NAMALWA (cell line): ENCODE results near the gene SIM2.

Experiments
- DNase-seq: peaks from one replicate; pipeline ENCODE4 v3.0.0-alpha.2; 2015; ENCODE audit warnings: low spot score

Gene SIM2

DNA sequence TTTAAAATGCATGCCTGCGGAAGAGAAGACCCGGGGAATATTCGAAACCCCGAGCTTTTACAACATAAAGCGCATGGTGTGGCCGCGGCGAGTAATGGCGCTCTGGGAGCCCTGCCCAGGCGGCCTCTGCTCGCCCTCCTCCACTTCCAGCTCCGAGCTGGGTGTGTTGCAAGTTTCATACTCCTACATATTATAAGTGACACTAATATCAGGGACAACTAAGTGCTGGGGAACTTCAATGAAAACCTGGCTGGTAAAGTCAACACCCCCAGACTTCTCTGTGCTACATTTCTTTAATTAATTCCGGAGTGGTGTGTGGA lies 11.8 kb downstream of the SIM2 start:
- DNase-seq = no peak

DNA sequence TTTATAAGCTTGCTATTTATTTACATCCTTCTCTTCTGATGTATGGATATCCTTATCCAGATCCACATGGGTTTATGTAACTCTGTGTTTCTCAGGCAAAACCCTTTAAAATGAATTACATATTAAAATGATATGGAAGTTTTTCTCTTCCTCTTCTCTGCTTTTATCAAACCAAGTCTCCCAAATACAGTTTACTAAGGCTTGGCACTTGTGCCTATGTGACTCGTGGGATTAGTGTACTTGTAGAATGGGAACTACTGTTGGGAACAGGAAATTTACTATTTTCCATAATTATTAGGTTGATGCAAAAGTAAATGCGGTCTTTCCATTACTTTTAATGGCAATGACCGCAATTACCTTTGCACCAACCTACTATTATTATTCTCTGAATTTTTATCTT lies 14.8 kb downstream of the SIM2 start:
- DNase-seq = no peak

DNA sequence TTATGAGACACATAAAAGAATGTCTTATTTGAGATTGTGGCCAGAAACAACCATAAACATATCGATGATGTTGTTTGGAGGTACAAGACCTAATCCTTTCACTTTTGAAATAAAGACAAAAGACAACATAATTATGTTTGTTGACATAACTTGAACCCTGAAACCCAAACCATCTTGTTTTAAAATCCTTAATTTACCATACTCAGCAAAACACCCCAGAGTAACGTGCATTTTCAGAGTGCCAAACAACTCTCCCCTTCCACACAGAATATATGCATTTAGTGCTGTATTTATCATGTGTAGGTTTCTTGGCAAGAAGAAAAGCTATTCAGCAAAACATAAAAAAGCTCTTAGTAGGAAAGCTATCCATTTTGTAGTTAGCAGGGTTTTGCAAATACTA lies 17.5 kb downstream of the SIM2 start:
- no peak for DNase-seq

DNA sequence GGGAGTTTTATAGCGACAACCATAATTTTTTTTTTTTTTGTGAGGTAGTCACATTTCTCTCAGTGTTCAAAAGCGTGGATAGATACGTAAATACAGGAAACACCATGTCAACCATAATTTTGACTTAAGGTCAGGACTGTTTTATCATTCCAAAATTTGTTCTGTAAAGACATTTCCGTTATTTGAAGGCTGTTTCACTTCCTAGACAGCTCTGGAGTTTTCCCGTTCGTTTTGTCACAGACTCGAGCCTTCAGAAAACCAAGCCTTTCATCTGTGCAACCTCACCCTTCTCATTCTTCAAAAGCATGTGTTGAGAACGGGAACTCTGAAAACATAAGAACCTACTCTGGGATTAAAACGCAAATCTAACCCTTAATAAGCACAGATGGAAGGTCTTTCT lies 17.9 kb downstream of the SIM2 start:
- DNase-seq = no peak

DNA sequence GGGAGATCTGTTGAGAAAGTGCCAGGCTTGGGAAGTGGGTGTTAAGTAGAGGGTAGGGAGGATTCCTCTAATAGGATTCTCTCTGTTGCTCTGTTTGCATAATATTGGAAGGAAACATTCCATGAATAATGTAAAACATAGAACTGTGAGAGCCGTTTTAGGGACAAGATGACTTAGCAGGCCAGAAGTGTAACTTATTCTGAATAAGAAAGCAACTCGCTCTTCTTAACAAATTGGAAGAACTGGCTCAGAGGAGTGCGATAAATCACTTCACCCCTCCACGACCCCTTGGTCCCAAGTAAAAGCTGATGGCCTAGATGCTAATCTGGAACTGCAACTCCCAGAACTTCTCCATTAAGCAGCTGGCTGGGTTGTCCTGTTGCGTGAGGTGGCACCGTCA lies 19.1 kb downstream of the SIM2 start:
- no peak for DNase-seq

DNA sequence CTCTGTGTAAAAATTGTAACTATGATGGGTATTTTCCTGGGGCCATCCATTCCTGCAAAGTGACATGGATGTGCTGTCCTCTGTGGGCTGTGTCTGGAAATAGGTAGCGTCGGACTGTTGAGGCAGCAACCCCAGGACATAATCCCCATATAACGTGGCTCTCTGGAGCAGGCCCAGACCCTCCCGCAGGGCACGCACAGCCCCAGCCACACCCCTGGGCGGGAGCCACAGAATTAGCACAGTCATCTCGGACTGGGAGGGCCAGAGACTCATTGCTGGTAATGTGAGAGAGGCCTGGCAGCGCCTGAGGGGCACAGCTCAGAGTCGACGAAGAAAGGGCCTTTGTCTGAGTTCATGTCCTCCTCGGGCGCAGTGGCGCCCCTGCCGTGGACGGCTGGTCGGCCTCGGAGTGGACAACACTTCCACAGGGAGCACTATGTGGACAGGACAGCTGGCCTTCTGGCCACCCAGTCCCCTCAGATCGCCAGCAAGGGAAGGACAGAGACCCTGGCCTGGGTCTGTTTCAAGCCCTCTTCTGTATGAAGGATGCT lies 20.1 kb downstream of the SIM2 start:
- DNase-seq = no peak

DNA sequence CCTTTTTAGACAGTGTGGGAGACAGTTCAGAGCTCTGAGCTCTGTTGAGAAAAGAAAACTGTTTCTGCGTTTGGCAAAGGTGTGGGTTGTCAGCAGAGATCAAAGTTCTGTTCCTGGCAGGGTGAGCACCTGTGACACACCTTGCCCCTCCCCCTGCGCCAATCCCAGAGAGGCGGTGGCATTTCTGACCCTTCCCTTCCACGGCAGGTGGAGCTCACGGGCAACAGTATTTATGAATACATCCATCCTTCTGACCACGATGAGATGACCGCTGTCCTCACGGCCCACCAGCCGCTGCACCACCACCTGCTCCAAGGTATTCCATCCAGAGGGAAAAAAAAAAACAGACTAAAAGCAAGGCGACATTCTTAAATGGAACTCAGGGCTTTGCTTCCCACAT lies 20.7 kb downstream of the SIM2 start:
- no peak for DNase-seq

DNA sequence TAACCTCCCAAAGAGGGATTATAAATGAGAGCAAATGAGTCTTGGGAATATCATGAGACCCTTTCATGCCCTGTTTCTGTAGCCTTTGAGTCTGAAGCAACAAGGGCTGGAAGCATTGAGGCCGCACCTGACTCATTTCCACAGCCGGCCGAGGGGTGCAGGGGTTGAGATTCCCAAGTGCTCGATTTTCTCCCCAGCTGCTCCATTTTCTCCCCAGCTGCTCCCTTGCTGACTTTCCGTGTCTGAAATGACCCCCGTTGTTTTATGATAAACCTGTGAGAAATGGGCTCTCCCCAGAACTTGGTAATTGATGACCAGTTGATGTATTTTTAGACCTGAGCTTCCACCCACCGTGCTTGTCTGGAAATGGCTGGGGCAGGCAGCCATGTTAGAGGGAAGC lies 22.9 kb downstream of the SIM2 start:
- DNase-seq = no peak

DNA sequence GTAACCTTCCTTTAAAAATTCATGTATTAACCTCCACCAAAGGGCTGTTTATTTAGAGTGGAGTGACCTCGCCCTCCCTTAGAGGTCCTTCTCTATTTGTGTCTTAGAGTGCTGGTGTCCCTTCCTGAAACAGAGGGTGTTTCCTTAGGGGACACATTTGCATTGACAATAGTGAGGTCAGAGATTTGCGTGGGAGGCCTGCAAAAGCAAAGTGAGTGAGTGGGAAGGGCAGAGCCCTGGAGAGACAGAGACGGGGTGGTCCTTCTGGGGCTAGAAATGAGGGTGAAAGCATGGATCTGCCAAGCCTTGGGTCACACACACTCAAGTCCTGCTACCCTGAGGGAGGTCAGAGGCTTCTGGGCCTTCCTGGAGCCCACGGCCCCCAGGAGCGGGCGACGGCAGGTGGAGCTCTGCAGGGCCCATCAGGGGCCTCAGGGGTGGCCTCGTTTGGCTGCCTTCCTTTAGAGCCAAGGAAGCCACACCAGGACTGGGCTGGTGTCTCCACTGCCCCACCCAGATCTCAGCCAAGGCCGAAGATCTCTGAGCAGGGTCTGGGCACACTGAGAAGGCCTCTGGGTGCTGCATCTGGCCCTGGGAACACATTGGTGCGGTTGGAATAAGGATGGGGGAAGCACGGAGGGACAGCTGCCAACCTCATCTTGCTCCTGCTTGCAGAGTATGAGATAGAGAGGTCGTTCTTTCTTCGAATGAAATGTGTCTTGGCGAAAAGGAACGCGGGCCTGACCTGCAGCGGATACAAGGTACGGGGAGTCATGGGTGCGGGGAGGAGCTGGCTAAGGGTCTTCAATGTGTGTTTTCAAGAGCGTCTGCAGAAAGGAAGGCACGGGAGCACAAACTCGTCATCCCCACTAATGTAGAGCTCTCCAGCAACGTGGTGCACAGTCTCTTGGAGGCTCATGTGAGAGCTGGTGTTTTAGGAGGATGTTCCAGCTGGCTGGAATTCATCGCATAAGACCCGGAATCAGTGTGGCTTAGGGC lies 23.8 kb downstream of the SIM2 start:
- no peak for DNase-seq

DNA sequence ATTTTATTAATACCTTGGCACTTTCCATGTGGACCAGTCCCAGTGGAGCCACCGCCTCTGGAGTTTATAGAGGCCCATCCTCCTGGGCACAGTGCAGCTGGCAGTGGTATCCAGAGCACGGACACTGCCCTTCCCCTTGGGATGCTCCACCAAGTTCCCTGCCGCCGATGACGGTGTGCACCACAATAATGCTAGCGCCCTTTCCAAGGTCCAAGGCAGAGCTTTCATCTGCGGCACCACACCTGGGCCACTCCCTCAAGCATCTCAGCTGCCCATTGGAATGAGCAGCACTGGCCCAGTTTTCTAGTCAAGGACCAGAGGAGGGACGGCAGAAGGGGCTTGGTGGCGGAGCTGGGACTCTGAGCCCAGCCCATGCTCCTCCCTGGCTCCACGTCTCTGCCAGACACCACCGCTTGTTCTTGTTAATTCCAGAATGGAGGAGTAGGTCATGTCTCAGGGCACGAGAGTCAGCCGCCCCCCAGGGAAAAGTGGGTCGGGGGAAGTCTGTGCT lies 24.5 kb downstream of the SIM2 start:
- no peak for DNase-seq

DNA sequence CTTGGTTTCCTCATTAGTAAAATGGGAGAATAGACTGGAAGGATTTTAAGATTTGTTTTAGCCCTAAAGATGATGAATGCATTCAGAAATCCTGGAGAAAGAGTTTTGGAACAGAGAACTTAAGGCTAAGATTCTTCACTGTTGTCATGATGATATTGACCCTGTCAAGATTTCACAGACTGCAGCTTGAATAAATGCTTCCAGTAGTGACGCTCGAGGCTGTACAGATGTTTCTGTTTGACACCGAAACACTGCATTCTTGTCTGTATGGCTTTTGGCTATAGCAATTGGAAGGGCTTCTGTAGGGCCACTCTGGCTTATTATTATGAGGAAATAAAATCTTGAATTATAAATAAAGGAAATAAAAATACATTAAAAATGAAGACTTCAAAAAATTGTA lies 25.7 kb downstream of the SIM2 start:
- DNase-seq = no peak

DNA sequence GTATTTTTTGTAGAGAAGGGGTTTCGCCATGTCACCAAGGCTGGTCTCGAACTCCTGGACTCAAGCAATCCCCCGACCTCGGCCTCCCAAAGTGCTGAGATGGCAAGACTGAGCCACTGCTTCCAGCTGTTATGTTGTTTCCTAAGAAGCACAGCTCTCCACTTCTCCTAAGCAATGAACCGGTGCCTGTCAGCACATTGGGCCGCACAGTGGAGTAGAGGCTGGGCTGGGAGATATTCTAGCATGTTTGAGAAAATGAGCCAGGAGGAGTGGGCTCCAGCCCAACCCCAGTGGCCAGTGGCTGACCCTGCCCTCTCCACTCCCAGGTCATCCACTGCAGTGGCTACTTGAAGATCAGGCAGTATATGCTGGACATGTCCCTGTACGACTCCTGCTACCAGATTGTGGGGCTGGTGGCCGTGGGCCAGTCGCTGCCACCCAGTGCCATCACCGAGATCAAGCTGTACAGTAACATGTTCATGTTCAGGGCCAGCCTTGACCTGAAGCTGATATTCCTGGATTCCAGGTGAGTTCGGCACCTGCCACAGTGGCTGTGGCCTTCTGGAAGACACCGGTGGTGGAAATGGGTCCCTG lies 27.0 kb downstream of the SIM2 start:
- no peak for DNase-seq

DNA sequence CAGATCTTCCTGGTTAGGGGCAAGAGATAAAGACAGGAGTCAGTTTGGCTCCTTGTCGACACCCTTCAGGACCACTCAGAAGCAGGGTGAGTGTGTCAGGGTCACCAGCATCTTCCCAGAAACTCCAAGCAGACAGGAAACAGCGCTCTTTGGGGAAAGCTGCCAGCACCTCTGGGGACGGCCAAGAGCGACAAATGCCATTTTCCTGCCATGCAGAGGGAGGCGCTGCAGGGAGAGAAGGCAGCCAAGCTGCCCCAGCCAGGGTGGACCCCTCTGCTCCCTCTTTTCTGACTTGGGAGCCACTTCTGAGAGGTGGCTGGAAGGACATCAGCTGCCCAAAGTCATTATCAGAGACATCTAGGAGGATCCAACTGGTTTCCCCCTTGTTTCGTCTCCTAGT lies 29.0 kb downstream of the SIM2 start:
- no peak for DNase-seq

DNA sequence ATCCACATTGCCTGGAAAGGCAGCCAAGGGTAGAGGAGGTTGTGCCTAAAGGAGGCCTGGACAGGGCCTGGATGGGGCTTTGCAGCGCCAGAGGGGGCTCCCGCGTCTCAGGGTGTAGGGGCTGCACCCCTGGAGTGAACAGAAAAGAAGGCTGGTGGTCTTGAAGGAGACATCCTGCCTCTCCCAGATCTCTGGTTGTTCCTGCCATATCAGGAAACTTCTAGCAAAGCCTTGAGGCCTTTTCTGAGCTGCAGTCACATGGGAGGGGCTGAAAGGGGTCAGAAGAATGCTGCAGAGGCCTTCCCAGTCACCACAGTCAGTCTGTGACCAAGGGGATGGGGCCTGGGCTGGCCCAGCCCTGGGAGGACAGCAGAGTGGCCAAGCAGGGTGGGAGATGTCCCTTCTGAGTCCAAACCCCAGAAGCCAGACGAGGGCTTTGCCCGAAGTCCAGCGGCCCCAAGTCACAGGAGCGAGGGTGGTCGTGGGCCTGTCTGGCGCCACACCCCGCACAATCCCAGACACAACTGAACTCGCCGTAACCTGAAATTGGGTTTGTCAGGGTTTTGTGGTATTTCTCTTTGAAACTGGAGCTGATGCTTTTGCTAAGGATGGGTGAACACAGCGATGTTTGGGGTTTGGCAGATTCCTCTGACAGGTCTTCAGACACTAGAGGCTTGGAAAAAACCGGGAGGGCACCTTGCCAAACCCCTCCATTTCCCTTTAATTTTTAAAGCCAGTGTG lies 29.6 kb downstream of the SIM2 start:
- no peak for DNase-seq

DNA sequence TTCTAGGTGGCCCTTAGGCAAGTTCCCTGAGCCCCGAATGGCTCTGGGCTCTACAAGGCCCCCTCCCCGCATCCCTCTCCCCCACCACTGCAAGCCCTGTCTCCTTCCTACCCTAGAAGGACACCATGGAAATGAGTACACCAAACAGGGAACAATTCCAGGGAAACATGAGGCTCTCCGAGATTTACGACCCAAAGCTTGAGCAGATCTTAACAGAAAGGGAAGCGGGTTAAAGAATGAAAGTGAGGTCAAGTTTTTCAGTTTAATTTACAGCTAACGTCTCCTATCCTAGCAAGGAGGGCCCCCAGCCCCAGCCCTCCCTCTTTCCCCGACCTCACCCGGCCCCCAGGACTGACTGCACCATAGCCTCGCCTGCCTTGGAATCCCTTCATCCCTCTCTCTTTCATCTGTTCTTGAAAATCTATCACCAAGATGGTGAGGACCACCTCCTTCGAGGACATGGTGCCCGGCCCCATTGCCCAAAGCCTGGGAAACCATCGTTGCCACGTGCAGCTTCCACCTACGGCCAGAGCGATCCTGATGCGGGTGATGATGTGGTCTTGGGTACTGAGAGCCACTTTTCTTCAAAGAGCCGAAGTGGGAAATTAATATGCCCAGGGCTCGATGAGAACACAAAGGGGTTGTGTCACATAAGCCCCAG lies 30.5 kb downstream of the SIM2 start:
- DNase-seq = no peak

DNA sequence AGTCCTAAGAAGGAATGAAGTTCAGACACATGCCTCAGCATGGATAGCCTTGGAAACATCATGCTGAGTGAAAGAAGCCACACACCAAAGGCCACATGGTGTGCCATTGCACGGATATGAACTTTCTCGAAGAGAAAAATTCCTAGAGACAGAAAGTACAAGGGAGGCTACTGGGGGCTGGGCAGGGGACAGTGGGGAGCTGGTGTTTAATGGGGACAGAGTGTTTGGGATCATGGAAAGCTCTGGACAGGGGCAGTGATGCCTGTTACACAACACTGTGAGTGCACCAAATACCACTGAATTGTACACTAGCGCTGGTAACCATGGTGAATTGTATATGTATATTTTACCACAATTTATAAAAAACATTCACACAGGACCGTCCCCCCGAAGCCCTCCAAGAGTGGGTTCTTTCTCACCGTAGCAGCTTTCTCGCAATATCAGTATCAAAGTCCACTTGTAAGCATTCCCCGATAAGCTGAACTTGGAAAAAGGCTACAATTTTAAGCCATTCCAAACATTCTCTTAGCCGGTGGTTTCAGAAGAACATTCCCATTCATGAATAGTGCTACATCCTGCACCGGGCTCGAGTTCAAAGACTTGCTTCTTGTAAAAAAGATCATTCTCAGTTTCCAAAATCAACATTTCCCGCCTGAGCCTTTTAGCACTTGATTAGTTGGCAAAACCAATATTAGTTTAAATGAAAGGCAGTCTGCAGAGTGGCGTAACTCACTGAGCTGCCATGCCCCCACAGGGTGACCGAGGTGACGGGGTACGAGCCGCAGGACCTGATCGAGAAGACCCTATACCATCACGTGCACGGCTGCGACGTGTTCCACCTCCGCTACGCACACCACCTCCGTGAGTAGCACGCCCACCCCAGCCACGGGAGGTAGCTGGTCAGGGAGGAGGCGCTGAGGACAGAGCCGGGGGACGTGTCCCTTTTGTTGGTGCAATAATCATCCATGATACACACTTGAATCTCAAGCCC lies 31.7 kb downstream of the SIM2 start:
- DNase-seq = no peak

DNA sequence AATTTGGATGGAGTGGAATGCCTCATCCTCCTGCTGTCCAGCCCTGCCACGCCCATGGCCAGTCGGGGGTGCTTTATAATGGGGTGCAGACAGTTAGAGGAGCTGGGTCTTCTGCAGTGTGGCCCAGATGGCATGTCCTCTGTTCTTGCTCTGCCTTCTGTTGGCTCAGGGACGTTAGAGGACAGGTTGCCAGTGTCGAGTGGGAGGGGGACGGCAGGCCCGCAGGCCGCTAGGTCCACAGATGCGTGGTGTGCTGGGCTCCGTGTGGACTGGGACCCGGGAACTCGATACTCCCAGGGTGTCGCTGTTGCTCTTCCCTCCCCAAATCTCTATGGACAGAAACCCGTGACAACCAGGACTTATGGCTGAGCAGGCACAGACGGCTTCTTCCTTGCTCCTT lies 33.3 kb downstream of the SIM2 start:
- no peak for DNase-seq

DNA sequence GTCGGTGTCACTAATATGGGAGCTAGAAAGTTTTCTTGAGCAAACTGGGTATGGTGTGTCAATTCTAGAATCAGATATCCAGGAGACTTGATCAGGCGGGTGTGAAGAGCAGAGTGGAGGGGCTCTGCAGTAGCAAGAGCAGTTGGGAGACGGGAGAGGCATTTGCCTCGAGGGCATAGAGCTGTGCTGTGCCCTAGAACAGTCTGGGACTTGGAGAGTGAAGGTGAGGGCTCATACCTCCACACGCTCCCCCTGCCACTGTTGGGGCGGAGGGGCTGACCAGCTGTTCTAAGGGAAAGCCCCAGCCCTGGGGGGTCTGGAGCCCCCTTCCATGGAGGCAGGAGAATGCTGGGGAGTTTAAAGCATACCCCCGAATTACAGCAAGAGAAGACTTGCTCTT lies 33.8 kb downstream of the SIM2 start:
- DNase-seq = no peak

DNA sequence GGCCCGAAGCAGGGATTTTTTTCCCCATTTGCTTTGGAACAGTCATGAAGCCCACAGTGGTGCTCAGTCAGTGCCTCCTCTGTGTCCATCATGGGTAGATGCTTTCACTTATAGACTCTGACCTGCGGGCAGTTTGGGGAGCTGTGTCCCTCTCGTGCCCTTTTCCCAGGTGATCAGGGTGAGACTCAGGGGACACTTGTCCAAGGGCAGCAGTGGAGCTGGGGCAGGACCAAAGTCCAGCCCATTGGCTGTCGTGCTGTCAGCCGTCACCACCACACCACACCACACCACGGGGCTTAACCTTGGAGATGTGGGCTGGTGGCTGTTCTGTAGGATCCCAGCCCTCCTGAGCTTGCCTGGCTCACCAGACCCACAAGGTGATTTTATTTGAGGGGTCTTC lies 34.9 kb downstream of the SIM2 start:
- no peak for DNase-seq

DNA sequence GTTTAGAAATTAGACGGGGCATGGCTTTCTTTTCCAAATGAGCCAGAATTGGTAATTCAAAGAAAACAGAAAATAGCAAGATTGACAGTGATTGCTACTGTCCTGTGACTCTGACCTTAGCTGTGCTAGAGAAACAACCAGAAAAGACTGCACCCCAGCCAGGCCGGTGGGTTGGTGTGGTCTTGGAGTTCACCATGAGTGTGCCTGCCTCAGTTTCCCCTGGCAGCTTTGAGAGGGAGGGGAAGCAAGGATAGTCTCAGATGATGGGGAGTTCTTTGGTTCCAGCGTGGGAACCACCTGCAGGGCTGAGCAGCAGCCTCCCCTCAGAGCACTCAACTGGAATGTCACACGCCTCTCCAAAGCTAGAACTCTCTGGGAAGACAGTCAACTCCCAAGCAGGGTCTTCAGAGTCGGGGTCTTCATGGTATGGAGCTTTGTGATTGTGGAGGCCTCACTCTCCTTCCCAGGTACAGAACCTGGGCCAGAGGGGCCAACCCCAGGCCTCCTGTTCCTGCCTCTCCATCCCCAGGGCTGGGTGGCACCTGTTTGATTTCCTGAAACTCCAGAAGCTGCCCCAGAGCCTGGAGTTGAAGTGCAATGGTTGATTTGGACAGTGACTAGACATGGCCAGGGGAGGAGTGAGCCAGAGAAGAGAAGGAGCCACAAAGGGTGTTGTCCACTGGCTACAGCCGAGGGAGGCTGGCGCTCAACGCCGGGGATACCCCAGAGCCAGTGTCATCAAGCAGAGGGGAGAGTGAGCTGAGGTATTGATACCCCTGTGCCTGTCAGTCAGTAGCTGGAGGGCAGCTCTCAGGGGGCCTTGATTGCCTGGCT lies 35.7 kb downstream of the SIM2 start:
- DNase-seq = no peak
